Astrocyte (in vitro differentiated cells and primary cell): ENCODE data around the gene DIP2C. TPM values are rescaled to one million over a fixed set of nuclear protein-coding genes. Genes with fewer than 3 reads are reported as not detected.
"Not testable (repeated sequence)": the region's sequence is repeated elsewhere in the genome, so short reads cannot be mapped to it uniquely, and the experiment has no call there.

ENCODE experiments used
- DNase-seq: peaks from one replicate; pipeline ENCODE4 v3.0.0-alpha.2; 2010; ENCODE audit warnings: low read depth
- FAIRE-seq: peaks from 2 replicates; lab custom pipeline; 2011; peaks lifted over from hg19 to GRCh38; lab: Jason Lieb, UNC
- H2AFZ ChIP-seq: 2 replicates; pipeline ENCODE4 v1.6.0; 2012; ENCODE audit warnings: low read depth, low read length, inconsistent platforms
- H3K27ac ChIP-seq: 2 replicates; pipeline ENCODE4 v1.5.1; 2011; ENCODE audit warnings: low read depth, low read length, inconsistent platforms
- H3K27me3 ChIP-seq: 2 replicates; pipeline ENCODE4 v1.6.0; 2011; ENCODE audit warnings: low read length, inconsistent platforms; ENCODE audit not compliant: insufficient read depth
- H3K36me3 ChIP-seq: 2 replicates; pipeline ENCODE4 v1.5.1; 2011; ENCODE audit warnings: low read length, inconsistent platforms; ENCODE audit not compliant: insufficient read depth
- H3K4me1 ChIP-seq: 2 replicates; pipeline ENCODE4 v1.5.1; 2011; ENCODE audit warnings: low read length, inconsistent platforms; ENCODE audit not compliant: insufficient read depth
- H3K4me2 ChIP-seq: 2 replicates; pipeline ENCODE4 v1.6.0; 2012; ENCODE audit warnings: low read length, inconsistent platforms
- H3K4me3 ChIP-seq: 2 replicates; pipeline ENCODE4 v1.5.1; 2011; ENCODE audit warnings: low read depth, mild to moderate bottlenecking, low read length, inconsistent platforms; ENCODE audit not compliant: insufficient read depth
- H3K79me2 ChIP-seq: 2 replicates; pipeline ENCODE4 v1.6.0; 2012; ENCODE audit warnings: mild to moderate bottlenecking, low read length, inconsistent platforms; ENCODE audit not compliant: insufficient read depth
- H3K9ac ChIP-seq: 2 replicates; pipeline ENCODE4 v1.6.0; 2012; ENCODE audit warnings: mild to moderate bottlenecking, low read length, inconsistent platforms
- H3K9me3 ChIP-seq: 2 replicates; pipeline ENCODE4 v1.5.1; 2012; ENCODE audit warnings: low read depth, mild to moderate bottlenecking, low read length, inconsistent platforms; ENCODE audit not compliant: insufficient read depth
- H4K20me1 ChIP-seq: 2 replicates; pipeline ENCODE4 v1.6.0; 2012; ENCODE audit warnings: low read length, inconsistent platforms; ENCODE audit not compliant: insufficient read depth
- H3K27ac Mint-ChIP-seq: one replicate; pipeline ENCODE4 v1.8.0; 2021; ENCODE audit warnings: mild to moderate bottlenecking, mixed read lengths; ENCODE audit not compliant: unreplicated experiment
- H3K27me3 Mint-ChIP-seq: one replicate; pipeline ENCODE4 v1.8.0; 2021; ENCODE audit warnings: low read depth, mixed read lengths; ENCODE audit not compliant: unreplicated experiment
- H3K36me3 Mint-ChIP-seq: one replicate; pipeline ENCODE4 v1.8.0; 2021; ENCODE audit warnings: low read depth, mixed read lengths; ENCODE audit not compliant: unreplicated experiment
- H3K4me1 Mint-ChIP-seq: one replicate; pipeline ENCODE4 v1.8.0; 2021; ENCODE audit warnings: low read depth, mixed read lengths; ENCODE audit not compliant: unreplicated experiment
- H3K4me3 Mint-ChIP-seq: one replicate; pipeline ENCODE4 v1.8.0; 2021; ENCODE audit warnings: mild to moderate bottlenecking, moderate library complexity, mixed read lengths; ENCODE audit not compliant: unreplicated experiment
- H3K9me3 Mint-ChIP-seq: one replicate; pipeline ENCODE4 v1.8.0; 2021; ENCODE audit warnings: mild to moderate bottlenecking, mixed read lengths; ENCODE audit not compliant: unreplicated experiment
- EZH2 ChIP-seq: IDR thresholded peaks from 2 replicates; pipeline ENCODE4 v1.6.1; 2012; ENCODE audit warnings: mild to moderate bottlenecking, low read length, inconsistent platforms; ENCODE audit not compliant: insufficient read depth
- total RNA-seq: library from RNA; stranded (reverse); gene quantifications from 2 replicates; pipeline ENCODE4 v1.2.1, GENCODE V29; 2021
- TF ChIP-seq, protein P1 (sequence below): IDR thresholded peaks from 2 replicates; pipeline ENCODE4 v1.5.1; 2011; ENCODE audit warnings: low read depth, mild to moderate bottlenecking, inconsistent platforms, low read length, moderate library complexity; ENCODE audit not compliant: insufficient read depth

The DIP2C gene
- total RNA-seq, 1 donor from 2014 or later = 27.3 TPM

DNA sequence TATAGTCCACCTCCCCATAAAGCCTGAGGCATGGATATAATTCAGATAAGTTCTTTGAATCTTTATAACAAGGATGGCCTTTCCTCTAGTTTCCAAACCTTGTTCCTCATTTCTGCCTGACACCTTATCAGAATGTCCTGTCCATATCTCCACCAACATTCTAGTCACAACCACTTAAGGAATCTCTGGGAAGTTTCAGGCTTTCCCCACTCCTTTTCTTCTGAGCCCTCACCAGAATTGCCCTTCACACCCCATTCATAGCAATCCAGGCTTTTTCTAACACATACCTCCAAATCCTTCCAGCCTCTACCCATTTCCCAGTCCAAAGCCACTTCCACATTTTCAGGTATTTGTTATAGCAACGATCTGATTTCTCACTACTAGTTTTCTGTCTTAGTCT lies 18.0 kb upstream of the DIP2C start:
- Histone ChIP-seq H3K4me2 (no peak overlapping the region), H3K4me3 (no peak overlapping the region), H3K9me3 (no peaks in the 10 kb centered on the region), H2AFZ (no peak overlapping the region), H3K4me1 (no peaks in the 10 kb centered on the region), H4K20me1 (no peaks in the 10 kb centered on the region), H3K27me3 (peaks cover 17% of the 10 kb centered on the region), H3K9ac (no peak overlapping the region), H3K36me3 (no peaks in the 10 kb centered on the region), H3K79me2 (no peaks in the 10 kb centered on the region), H3K27ac (no peak overlapping the region)
- TF ChIP-seq, protein P1, sequence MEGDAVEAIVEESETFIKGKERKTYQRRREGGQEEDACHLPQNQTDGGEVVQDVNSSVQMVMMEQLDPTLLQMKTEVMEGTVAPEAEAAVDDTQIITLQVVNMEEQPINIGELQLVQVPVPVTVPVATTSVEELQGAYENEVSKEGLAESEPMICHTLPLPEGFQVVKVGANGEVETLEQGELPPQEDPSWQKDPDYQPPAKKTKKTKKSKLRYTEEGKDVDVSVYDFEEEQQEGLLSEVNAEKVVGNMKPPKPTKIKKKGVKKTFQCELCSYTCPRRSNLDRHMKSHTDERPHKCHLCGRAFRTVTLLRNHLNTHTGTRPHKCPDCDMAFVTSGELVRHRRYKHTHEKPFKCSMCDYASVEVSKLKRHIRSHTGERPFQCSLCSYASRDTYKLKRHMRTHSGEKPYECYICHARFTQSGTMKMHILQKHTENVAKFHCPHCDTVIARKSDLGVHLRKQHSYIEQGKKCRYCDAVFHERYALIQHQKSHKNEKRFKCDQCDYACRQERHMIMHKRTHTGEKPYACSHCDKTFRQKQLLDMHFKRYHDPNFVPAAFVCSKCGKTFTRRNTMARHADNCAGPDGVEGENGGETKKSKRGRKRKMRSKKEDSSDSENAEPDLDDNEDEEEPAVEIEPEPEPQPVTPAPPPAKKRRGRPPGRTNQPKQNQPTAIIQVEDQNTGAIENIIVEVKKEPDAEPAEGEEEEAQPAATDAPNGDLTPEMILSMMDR = no peak
- no peak for TF ChIP-seq EZH2
- H3K36me3 Mint-ChIP-seq = peaks cover 3% of the 10 kb centered on the region
- no peak overlapping the region for H3K27ac Mint-ChIP-seq
- H3K4me3 Mint-ChIP-seq = no peak overlapping the region
- DNase-seq (no peak), FAIRE-seq (no peak)
- peaks cover 16% of the 10 kb centered on the region for H3K9me3 Mint-ChIP-seq
- no peaks in the 10 kb centered on the region for H3K4me1 Mint-ChIP-seq
- H3K27me3 Mint-ChIP-seq = peaks cover 17% of the 10 kb centered on the region

DNA sequence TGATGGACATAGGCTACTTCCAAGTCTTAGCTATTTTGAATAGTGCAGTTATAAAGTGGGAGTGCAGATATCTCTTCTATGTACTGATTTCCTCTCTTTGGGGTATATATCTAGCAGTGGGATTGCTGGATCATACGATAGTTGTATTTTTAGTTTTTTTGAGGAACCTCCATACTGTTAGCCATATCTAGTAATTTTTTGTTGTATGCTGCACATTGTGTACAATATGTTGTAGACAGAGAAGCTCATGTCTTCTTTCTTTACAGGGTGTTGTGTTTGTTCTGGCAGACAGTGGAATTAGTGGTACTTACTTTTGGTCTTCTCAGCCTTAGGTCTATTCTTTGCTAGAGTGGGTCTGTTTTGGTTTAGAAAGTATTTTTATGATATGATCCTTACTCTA lies 13.7 kb upstream of the DIP2C start:
- H3K36me3 Mint-ChIP-seq = no peaks in the 10 kb centered on the region
- H3K27me3 ChIP-seq = peaks cover 20% of the 10 kb centered on the region
- H3K9me3 Mint-ChIP-seq = peaks cover 14% of the 10 kb centered on the region
- no peak overlapping the region for H3K4me2 ChIP-seq
- H3K4me1 ChIP-seq = no peaks in the 10 kb centered on the region
- H3K36me3 ChIP-seq = no peaks in the 10 kb centered on the region
- no peaks in the 10 kb centered on the region for H4K20me1 ChIP-seq
- H3K27ac Mint-ChIP-seq = no peak overlapping the region
- FAIRE-seq = no peak
- H2AFZ ChIP-seq = no peak overlapping the region
- no peak overlapping the region for H3K27ac ChIP-seq
- H3K9ac ChIP-seq = no peak overlapping the region
- H3K4me3 Mint-ChIP-seq = no peak overlapping the region
- no peaks in the 10 kb centered on the region for H3K4me1 Mint-ChIP-seq
- peaks cover 28% of the 10 kb centered on the region for H3K27me3 Mint-ChIP-seq
- no peaks in the 10 kb centered on the region for H3K9me3 ChIP-seq
- H3K4me3 ChIP-seq = no peak overlapping the region
- TF ChIP-seq, protein P1 = no peak
- no peak for TF ChIP-seq EZH2
- no peak for DNase-seq
- H3K79me2 ChIP-seq = no peaks in the 10 kb centered on the region

DNA sequence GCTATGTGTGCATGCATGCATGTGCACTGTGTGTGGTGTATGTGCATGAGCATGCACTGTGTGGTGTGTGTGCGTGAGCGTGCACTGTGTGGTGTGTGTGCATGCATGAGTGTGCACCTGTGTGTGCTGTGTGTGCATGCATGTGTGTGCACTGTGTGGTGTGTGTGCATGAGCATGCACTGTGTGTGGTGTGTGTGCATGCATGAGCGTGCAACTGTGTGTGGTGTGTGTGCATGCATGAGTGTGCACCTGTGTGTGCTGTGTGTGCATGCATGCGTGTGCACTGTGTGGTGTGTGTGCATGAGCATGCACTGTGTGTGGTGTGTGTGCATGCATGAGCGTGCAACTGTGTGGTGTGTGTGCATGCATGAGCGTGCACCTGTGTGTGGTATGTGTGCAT lies 10.7 kb upstream of the DIP2C start:
- not testable (repeated sequence) for FAIRE-seq, H3K27ac ChIP-seq, H3K4me1 ChIP-seq, H3K36me3 Mint-ChIP-seq, H3K79me2 ChIP-seq, H3K27me3 ChIP-seq, H3K9me3 ChIP-seq, H3K4me1 Mint-ChIP-seq, H3K9ac ChIP-seq, DNase-seq, H3K4me3 ChIP-seq, H3K4me3 Mint-ChIP-seq, H3K36me3 ChIP-seq, H2AFZ ChIP-seq, H3K4me2 ChIP-seq, H4K20me1 ChIP-seq, H3K27ac Mint-ChIP-seq
- peaks cover 35% of the 10 kb centered on the region for H3K27me3 Mint-ChIP-seq
- H3K9me3 Mint-ChIP-seq = peaks cover 14% of the 10 kb centered on the region
